K562 (cell line): ENCODE measurements around the gene ZFPM1.

ENCODE experiments used
- ARHGAP35 ChIP-seq: fragments of 450-650 bp; IDR thresholded peaks from 2 replicates; pipeline ENCODE4 v1.6.1; 2018; ENCODE audit not compliant: partially characterized antibody
- BMI1 ChIP-seq: fragments of 150-350 bp; IDR thresholded peaks from 2 replicates; pipeline ENCODE4 v1.6.1; 2014; ENCODE audit warnings: low read length
- CEBPB ChIP-seq: fragments of 450-650 bp; IDR thresholded peaks from 2 replicates; pipeline ENCODE4 v1.6.1; 2016; ENCODE audit warnings: missing genetic modification characterization, missing compliant biosample characterization
- FOXK1 ChIP-seq: sonication (generic); formaldehyde crosslinking; IDR thresholded peaks from 2 replicates; pipeline ENCODE4 v1.8.0; 2022; ENCODE audit warnings: missing genetic modification reagents, mild to moderate bottlenecking, borderline replicate concordance
- FOXO4 ChIP-seq: fragments of 450-650 bp; formaldehyde crosslinking; IDR thresholded peaks from 2 replicates; pipeline ENCODE4 v1.4.0; 2020; ENCODE audit warnings: mild to moderate bottlenecking, moderate library complexity
- JUN ChIP-seq, 2 experiments: sonication (generic) in 1 of 2; formaldehyde crosslinking in 1 of 2; IDR thresholded peaks; 2 replicates each; pipeline versions ENCODE4 v1.6.1 to v1.8.0; 2012 to 2022; ENCODE audit warnings: borderline replicate concordance in 2 of 2, mild to moderate bottlenecking in 2 of 2, improper control_type of control experiment in 1 of 2, low read depth in 1 of 2, low read length in 1 of 2, missing genetic modification reagents in 1 of 2
- KLF6 ChIP-seq: fragments of 250-450 bp; sonication (Bioruptor Pico); IDR thresholded peaks from 2 replicates; pipeline ENCODE4 v1.4.0; 2020; ENCODE audit warnings: mild to moderate bottlenecking, moderate library complexity, borderline replicate concordance
- LARP7 ChIP-seq: fragments of 450-650 bp; IDR thresholded peaks from 2 replicates; pipeline ENCODE4 v1.6.1; 2016
- MYNN ChIP-seq, 2 experiments: sonication (generic); formaldehyde crosslinking in 1 of 2; IDR thresholded peaks; 2 replicates each; pipeline versions ENCODE4 v1.5.0 to v1.6.1; 2016 to 2020; ENCODE audit warnings: antibody characterized with exemption in 1 of 2, missing genetic modification reagents in 1 of 2
- NCOR1 ChIP-seq: fragments of 450-650 bp; IDR thresholded peaks from 2 replicates; pipeline ENCODE4 v1.6.1; 2016; ENCODE audit warnings: mild to moderate bottlenecking, moderate library complexity
- ZBTB17 ChIP-seq: fragments of 450-650 bp; formaldehyde crosslinking; IDR thresholded peaks from 2 replicates; pipeline ENCODE4 v1.4.0; 2020; ENCODE audit warnings: mild to moderate bottlenecking
- ZNF766 ChIP-seq: fragments of 200-800 bp; sonication (Bioruptor generic); conservative IDR thresholded peaks from 2 replicates; pipeline ENCODE4 v1.6.1; 2016; ENCODE audit warnings: missing genetic modification characterization, missing compliant biosample characterization

GRCh38 chr16:88502776-88503280 is 49.7 kb downstream of the ZFPM1 start:
- TF ChIP-seq FOXO4 (no peak), ARHGAP35 (no peak), KLF6 (CRISPR knock-in tag) (no peak), MYNN (IDR thresholded peaks at IDR 0.05) (no peak), MYNN (CRISPR knock-in tag; IDR thresholded peaks at IDR 0.05) (no peak), BMI1 (no peak), FOXK1 (CRISPR knock-in tag) (no peak), ZBTB17 (CRISPR knock-in tag) (no peak), ZNF766 (no peak), LARP7 (no peak), JUN (IDR thresholded peaks at IDR 0.05; ENCODE audit: borderline replicate concordance, low read depth, low read length) (no peak), JUN (CRISPR knock-in tag; IDR thresholded peaks at IDR 0.05; ENCODE audit: borderline replicate concordance) (no peak), CEBPB (tag) (no peak), NCOR1 (no peak)
